NCI-H82 (cell line): ENCODE measurements around the gene ASB8.

Source experiments
- DNase-seq: peaks from one replicate; lab custom pipeline; 2025; lab: John Stamatoyannopoulos, UW

Gene ASB8, protein sequence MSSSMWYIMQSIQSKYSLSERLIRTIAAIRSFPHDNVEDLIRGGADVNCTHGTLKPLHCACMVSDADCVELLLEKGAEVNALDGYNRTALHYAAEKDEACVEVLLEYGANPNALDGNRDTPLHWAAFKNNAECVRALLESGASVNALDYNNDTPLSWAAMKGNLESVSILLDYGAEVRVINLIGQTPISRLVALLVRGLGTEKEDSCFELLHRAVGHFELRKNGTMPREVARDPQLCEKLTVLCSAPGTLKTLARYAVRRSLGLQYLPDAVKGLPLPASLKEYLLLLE

DNA sequence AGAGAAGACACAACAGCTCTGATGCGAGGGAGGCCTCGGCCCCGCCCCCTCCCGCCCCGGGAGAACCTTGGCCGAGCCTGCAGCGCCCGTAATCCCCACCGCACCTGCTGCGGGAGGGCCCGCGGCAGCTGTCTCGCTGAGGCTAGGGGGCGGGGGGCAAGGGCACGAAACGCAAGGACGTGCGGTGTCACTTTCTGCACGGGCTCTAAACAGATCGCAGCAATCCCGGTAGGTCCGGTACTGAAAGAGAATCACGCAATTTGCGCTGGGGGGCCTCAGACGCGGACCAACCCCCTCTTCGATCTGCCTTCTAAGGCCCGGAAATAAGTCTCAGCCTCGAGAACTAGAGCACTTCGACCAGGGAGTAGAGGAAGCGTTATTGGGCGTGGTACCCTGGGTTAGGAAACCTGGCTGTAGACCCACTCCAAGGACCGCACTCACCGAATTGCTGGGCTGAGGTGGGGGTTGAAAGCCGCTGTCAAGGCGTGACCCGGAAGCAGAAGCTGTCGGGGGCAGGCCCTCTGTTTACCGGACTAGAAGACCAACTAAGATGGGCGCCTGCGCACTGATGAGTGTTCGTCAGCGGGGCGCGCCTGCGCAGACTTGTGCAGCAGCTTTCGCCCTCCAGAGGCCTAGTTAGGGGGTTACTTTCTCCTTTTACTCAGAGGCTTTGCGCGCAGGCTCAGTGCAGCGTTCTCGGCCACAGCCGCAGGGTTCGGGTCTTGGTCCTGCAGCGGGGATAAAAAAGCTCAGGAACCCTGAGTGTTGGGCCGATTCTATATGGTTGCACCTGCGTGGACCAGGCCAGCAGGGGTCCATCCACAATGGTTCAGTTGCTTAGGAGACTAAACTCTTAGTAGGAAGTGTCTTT, at the start of gene ASB8:
TSS of gene ASB8 (minus strand) at position 498 of the 871 bp plus-strand sequence. CDS start 4,019 bp downstream, outside the sequence.
- peak; percentile 100 for DNase-seq

DNA sequence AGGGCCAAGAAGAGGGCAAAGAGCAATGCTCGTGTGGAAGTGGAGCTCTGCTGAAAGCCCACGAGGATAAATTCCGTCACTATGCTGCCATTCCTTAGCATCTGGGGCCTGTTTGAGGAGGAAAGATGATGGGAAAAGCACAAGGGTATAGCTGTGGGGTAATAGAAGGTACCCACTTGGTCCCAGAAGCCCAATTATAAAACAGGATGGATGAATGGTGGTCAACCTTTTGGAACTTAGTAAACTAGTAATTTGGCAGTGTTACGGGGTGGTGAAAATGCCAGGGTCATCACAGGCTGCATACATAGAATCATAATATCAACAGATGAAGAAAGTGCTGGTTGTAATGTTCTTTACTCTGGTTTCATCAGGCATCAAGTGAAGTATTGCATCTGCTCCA, 45.9 kb upstream of the ASB8 start, which contains the start of gene OR10AD1:
TSS of gene OR10AD1 (minus strand) at position 101 of the 400 bp plus-strand sequence. CDS start at position 101, 0 bp downstream.
- DNase-seq, result no peak

DNA sequence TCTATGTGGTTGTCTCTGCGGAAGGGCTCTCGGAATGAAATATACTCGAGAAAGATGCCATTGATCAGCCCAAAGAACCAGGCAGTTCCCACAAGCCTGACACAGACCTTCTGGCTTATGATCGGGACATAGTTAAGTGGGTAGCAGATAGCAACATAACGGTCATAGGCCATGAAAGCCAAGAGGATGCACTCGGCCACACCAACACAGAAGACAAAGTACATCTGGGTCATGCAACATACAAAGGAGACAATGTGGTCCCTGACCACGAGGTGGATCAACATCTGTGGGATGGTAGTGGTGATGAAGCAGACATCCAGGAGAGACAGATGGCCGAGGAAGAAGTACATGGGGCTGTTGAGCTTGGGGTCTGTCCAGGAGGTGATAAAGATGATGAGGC, 45.5 kb upstream of the ASB8 start:
- no peak for DNase-seq

DNA sequence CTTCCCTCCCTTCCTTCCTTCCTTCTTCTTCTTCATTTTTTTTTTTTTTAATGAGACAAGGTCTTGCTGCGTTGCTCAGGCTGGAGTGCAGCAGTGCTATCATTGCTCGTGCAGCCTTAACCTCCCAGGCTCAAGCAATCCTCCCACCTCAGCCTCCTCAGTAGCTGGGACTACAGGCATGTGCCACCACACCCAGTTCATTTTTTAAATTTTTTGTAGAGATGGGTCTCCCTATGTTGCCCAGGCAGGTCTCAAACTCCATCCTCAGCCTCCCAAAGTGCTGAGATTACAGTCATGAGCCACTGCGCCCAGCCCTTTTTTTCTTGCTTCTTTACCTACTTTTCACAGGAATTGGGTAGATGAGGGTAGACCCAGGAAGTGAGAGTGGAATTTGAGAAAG, 44.2 kb upstream of the ASB8 start:
- DNase-seq, result no peak

DNA sequence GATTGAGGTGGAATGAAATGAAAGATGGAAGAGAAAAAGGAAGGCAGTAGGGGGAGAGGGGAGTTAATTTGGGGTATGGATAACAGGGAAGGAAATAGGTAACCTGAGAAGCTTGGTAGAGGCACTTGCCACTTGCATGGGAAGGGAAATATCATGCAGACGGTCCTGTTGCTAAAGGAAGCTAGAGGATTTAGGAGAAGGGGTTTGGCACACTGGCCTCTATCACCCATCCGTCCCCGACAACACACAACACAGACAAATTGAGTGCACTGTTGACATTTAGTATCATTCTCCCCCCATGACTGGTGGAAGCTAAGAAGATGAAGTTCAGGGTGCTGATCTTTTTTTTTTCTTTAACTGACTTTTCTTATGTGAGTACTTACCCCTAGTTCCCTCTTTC, 43.8 kb upstream of the ASB8 start:
- no peak for DNase-seq

DNA sequence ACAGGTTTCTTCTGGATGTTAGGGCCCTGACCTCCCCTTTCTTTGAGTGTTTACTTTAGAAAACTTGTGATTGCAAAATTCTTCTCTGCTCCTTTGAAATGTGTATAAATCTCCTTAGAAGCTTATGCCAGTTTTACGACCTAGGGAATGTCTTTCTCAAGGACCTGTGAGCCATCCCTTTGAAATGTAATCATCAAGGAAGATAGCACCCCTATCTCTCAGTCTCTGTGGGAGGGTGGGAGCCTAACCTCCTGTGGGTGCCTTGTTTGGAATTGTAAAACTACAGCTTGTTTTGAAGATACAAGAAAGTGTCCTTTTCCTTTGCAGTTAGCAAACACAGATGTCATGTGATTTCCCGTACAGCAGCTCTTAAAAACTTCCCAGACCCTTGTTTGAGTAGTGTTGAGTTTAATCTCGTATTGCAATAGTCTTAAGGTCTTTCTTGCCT, 42.5 kb upstream of the ASB8 start:
- no peak for DNase-seq

DNA sequence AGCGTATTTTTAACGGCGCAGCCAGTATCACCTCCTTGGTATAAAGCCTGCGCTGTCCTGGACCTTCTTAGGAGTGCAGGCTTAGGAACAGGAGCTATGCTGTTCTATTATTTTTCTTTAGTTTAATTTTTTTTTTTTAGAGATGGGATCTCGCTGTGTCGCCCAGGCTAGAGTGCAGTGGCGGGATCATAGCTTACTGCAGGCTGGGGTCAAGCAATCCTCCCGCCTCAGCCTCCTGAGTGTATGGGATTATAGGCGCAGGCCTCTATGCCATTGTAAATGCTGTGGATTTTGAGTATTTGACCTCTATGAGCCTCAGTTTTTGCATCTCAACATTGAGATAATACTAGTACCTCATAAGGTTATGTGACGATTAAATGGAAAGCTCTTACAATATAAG, 41.7 kb upstream of the ASB8 start:
- no peak for DNase-seq

DNA sequence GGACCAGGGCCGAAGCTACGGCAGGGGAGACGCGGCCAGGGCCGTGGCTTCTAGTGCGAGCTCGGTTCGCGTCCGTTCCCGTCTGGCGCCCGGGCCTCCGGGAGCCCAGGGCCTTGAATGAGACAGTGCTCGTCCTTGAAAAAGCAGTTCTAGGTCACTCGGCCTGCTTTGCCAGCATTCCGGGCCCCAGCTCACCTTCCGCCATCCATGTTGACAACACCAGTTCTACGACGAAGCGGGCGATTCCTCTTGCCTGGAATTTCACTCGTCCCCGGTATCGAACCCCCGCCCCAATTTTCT, 41.3 kb upstream of the ASB8 start:
- DNase-seq, result no peak

DNA sequence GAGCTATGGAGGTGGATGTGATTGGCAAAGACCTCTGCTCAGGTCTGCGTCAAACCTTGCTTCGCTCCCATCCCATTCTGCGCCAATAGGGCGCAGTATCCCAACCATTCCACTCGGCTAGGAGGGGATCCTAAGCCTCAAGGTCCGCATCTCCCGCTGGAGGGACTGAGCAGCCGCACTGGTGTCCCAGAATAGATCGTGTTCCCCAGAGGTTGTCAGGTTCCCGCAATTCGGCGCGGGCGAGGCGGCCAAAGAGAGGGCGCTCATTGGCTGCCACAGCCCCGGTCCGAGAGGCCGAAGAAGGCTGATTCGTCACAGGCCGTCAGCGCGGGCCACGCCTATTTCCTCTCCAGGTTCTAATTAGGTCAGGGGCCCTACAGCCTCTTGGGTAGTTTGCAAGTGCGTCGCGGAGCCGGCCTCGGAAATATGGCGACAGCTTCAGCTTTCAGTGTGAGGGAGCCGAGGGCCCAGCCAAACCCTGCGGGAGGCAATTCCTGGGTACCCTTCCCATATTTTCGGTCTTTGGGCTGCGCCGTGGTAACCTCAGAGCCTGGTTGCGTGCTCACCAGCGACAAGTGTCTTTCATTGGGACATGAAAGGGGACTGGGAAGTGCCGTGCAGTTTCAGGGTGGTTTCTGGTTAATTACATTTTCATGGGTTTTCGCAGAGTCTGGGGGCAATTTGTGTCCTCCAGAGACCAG, 40.8 kb upstream of the ASB8 start:
- peak; percentile 59 for DNase-seq

DNA sequence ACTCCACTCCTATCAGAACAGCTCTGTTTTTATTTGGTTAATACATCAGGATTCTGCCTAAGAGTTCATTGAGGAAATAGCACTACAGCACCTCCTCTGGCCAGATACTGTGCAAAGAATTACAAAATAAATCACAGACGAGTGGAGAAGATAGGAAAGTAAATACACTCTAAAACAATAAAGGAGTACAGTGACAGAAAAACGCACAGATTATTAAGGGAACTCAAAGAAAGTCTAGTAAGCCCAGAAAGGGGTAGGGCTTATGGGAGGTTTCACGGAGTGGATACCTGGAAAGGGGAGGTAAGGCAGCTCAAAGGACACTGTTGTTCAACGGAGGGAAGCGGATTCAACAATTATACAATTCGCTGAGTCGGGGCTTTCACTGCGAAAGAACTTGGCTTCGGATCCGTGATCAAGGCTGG, 40.2 kb upstream of the ASB8 start:
- peak; percentile 19 for DNase-seq

DNA sequence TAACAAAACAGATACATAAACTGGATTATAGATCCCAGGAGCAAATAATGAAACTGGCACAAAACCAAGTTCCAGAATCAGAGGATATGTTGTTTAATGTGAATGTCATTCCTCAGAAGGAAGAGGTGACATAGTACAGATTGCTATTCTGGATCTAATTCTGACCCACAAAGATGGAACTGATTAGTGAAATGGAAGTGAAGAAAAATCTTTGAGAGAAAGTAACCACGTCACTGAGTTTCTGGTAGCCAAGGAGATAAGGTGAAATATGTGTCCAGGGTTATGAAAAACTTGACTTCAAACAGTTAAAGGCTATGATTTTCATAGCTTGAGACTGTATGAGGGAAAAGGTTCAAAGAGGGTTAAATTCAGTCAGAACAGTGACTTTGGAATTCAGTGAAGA, 37.5 kb upstream of the ASB8 start:
- no peak for DNase-seq

DNA sequence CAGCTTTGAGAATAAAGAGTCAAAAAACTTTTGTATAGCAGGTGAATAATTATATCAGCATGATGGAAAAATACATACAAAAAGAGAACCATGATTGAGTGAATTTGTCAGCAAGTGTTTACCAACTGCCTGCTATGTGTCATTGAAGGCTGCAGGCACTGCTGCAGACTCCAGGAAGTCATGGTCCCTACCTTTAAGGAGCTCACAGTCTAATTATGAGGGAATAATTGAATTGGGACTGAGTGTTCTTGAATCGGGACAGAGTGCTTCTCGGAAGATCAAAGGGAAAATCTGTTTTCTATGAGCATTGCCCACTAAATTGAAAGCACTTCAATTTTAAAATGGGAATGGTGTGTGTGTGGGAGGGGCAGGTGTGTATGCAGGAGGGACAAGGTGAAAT, 36.3 kb upstream of the ASB8 start:
- DNase-seq, result no peak

DNA sequence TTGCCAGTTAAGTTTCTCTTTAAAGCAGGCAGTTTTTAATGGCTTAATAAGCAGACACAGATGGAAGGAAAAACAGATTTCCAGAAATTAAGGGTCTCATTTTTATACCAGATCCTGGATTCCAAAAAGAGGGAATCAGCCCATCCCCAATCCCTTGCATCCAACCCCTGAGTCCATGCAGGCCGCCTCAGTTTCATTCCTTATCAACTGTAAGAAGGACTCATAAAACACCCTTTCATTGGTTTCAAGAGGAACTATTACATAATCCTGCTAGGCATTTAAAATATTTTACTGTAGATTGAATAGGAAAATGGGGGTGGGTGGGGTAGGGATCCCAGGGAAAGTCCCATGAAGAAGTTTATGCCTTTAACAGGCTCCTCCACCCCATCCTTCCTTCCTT, 35.5 kb upstream of the ASB8 start:
- DNase-seq, result no peak

DNA sequence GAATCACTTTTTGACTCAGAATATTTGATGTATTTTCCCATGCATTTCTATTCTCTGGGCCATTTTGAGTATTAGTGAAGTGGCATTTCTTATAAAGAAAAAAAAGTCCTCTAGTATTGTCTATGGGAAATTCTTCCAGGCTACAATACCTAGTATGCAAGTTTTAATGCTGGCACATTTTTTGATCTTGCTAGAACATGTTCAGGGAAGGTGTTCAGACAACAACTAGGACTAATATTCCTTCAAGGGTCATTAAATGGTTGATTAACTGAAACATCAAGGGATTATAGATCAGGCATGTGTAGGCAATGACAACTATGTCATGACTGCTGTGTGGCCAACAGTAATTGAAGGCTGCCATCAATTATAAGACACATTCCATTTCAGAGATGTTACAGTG, 33.8 kb upstream of the ASB8 start:
- no peak for DNase-seq

DNA sequence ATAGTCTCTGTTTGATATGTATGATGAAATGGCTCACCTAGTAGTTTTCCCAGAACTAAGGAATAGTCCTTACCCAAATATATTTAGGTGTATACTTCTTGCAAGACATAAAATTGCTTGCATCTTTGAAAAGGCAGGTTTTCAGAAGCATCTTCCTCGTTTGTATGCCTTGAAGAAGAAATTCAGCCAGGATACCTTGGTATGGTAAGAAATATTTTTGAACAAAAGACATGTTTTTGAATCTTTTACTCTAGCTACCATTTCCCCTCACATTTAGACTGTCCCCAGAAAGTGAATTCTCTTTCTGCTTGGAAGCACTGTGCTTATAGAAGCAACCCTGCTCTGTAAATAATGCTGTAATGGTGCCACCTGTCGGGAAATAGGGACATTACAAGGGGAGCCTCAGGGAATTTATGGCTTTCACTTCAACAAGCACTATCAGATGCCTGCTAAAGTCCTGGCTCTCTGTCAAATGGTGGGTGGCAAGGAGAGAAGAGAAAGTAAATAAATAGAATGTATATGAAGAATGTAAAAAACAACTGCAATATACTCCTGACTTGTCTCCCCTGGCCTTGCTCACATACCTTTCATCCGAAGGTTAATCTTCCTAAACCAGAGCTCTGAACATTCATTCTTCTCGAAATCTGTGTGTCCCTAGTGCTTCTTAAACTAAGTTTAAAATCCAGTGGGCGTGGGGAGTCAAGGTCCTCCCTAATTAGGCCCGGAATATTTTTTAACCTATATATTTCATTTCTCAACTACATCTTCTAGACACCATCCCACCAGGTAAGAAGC, 32.2 kb upstream of the ASB8 start:
- peak; percentile 79 for DNase-seq

DNA sequence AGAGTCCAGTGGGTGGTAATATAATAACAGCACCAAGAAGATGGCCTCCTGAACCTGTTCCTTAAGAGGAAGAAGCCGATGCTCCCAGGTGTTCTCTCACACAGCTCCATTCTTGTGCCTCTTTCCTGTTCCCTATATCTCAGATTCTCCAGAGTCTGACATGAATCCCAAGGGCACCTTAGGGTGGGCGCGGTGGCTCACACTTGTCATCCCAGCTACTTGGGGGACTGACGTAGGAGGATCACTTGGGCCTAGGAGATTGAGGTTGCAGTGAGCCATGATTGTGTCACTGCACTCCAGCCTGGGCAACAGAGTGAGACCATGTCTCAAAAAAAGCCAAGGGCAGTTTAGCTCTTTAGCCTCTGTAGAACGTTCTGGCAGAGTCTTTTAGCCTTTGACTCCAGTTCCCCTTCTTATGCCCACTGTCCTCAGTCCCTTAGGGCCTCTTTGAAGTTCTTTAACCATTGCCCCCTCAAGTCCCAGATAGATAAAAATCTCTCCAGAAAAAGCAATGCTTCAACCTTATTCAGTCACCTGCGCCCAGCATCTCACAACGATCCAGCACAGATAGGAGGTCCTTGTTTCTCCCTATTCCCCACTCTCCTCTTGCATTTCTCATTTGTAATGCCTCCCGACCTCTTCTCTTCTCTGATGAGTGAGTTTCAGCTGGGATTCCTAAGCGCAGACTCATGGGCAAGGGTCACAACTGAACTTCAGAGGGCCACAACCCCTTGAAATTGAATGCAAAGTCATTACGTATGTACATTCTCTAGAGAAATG, 30.8 kb upstream of the ASB8 start:
- DNase-seq, result no peak

DNA sequence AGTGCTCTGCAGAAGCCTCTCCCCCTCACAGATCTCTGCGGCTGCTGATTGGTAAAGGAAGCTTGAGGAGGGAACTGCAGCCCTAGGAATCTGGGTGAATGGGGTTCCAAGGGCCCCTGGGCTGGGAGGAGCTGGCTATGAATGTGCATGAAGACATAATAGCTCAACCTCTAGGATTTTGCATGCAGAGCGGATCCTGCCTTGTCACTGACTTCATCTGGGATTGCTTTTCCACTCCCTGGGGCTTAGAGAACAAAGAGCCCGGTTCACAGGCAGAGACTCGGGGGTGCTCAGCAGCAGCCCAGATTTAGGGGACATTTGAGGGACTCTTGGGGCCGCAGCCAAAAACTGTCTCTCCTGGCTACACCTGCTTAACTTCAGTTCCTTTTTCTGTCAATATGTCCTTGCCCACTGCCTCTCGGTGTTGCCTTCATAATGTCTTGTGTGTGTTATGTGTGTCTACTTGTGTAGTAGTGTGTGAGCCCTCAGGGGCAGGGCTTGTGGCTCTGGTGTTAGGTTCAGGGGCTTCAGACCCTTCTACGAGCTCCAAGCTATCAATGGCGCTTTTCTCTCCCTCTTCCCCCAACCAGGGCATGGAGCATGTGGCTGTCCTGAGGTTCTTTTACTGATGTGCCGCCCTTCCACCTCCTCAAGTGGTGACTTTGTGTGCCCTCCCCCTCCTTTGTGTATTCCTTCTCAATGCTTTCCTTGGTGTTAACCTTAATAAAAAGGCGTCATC, 28.0 kb upstream of the ASB8 start:
- DNase-seq, result peak; percentile 10

DNA sequence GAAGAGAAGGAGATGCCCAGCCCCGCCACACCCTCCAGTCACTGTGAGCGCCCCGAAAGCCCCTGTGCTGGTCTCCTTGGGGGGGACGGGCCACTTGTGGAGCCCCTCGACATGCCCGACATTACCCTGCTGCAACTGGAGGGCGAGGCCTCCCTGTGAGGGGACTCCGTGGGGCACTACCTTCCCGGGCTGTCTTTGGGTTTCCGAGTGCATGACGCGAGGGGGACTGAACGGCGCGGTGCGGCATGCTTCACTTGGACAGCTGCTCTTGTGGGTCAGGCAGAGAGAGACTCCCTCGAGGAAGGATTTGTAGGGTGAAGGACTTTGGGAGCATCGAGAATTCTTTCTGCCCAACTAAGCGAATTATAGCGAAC, 27.2 kb upstream of the ASB8 start:
- DNase-seq, result peak; percentile 11

DNA sequence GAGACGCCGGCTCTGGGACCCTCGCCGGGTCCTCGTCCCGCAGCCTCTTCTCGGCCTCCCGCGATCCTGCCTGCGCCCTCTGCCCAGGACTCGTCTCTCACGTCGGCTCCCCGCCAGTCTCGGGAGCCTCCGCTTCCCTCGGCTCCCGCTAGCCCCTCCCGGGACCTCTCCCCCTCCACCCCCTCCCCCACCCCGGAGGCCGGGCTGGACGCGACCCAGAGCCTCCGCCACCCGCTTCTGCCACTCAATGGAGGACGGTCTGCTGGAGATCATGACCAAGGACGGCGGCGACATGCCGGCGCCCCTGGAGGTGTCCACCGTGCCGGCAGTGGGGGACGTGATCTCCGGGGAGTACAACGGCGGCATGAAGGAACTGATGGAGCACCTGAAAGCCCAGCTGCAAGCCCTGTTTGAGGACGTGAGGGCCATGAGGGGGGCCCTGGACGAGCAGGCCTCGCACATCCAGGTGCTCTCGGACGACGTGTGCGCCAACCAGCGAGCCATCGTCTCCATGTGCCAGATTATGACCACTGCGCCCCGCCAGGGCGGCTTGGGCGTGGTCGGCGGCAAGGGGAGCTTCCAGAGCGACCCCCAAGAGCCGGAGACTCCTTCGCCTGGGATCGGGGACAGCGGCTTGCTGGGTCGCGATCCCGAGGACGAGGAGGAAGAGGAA, 26.7 kb upstream of the ASB8 start:
- no peak for DNase-seq
